ENCODE measurements around the gene CFAP90.

Gene CFAP90

GRCh38 chr5:7846327-7846726, 4.6 kb downstream of the CFAP90 start:
- Histone ChIP-seq H3K27ac (ENCODE audit: low read depth, low read length) (no peak overlapping the region), H3K4me2 (ENCODE audit: low read depth, low read length, poor library complexity, severe bottlenecking) (no peak overlapping the region), H3K9me3 (ENCODE audit: insufficient read depth, low read length) (no peaks in the 10 kb centered on the region), H3K79me2 (ENCODE audit: insufficient read depth, low read length) (no peaks in the 10 kb centered on the region), H3K36me3 (ENCODE audit: low read length) (no peaks in the 10 kb centered on the region), H4K20me1 (ENCODE audit: low read depth, low read length) (no peaks in the 10 kb centered on the region), H3K9ac (ENCODE audit: low read length) (no peak overlapping the region), H3K4me3 (ENCODE audit: insufficient read depth, low read length, poor library complexity, severe bottlenecking) (no peak overlapping the region), H3K9me2 (replicated peaks; ENCODE audit: insufficient read depth, low read length) (no peaks in the 10 kb centered on the region), H3K27me3 (ENCODE audit: low read length) (no peaks in the 10 kb centered on the region), H3F3A (ENCODE audit: insufficient read depth) (no peaks in the 10 kb centered on the region), H2AFZ (ENCODE audit: low read depth, low read length, severe bottlenecking) (no peak overlapping the region)
- TF ChIP-seq, protein P1, sequence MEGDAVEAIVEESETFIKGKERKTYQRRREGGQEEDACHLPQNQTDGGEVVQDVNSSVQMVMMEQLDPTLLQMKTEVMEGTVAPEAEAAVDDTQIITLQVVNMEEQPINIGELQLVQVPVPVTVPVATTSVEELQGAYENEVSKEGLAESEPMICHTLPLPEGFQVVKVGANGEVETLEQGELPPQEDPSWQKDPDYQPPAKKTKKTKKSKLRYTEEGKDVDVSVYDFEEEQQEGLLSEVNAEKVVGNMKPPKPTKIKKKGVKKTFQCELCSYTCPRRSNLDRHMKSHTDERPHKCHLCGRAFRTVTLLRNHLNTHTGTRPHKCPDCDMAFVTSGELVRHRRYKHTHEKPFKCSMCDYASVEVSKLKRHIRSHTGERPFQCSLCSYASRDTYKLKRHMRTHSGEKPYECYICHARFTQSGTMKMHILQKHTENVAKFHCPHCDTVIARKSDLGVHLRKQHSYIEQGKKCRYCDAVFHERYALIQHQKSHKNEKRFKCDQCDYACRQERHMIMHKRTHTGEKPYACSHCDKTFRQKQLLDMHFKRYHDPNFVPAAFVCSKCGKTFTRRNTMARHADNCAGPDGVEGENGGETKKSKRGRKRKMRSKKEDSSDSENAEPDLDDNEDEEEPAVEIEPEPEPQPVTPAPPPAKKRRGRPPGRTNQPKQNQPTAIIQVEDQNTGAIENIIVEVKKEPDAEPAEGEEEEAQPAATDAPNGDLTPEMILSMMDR (IDR thresholded peaks at IDR 0.05; ENCODE audit: insufficient read depth, low read length, poor library complexity, severe bottlenecking) = no peak
- TF ChIP-seq EZH2phosphoT487 (conservative IDR thresholded peaks at IDR 0.05; ENCODE audit: low read length) = no peak

GRCh38 chr5:7845557-7845956, 5.4 kb downstream of the CFAP90 start:
- H3K79me2 ChIP-seq (ENCODE audit: insufficient read depth, low read length) = no peaks in the 10 kb centered on the region
- no peak overlapping the region for H3K27ac ChIP-seq (ENCODE audit: low read depth, low read length)

DNA sequence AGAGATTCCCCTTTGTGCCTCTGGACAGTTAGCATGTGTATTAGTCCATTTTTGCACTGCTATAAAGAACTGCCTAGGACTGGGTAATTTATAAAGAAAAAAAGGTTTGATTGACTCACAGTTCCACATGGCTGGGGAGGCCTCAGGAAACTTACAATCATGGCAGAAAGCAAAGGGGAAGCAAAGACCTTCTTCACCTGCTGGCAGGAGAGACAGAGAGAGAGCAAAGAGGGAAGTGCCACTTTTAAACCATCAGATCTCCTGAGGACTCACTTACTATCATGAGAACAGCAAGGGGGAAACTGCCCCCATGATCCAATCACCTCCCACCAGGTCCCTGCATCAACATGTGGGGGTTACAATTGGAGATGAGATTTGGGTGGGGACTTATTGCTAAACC, 6.0 kb downstream of the CFAP90 start:
- no peak overlapping the region for H3K4me2 ChIP-seq (ENCODE audit: low read depth, low read length, poor library complexity, severe bottlenecking)
- H3K4me3 ChIP-seq (ENCODE audit: insufficient read depth, low read length, poor library complexity, severe bottlenecking) = no peak overlapping the region
- H2AFZ ChIP-seq (ENCODE audit: low read depth, low read length, severe bottlenecking) = no peak overlapping the region
- no peak overlapping the region for H3K9ac ChIP-seq (ENCODE audit: low read length)
- no peaks in the 10 kb centered on the region for H3K36me3 ChIP-seq (ENCODE audit: low read length)
- no peaks in the 10 kb centered on the region for H4K20me1 ChIP-seq (ENCODE audit: low read depth, low read length)
- H3K79me2 ChIP-seq (ENCODE audit: insufficient read depth, low read length) = no peaks in the 10 kb centered on the region
- TF ChIP-seq, protein P1 (IDR thresholded peaks at IDR 0.05; ENCODE audit: insufficient read depth, low read length, poor library complexity, severe bottlenecking) = no peak
- no peak for TF ChIP-seq EZH2phosphoT487 (conservative IDR thresholded peaks at IDR 0.05; ENCODE audit: low read length)
- no peaks in the 10 kb centered on the region for H3F3A ChIP-seq (ENCODE audit: insufficient read depth)
- no peaks in the 10 kb centered on the region for H3K9me3 ChIP-seq (ENCODE audit: insufficient read depth, low read length)
- no peak overlapping the region for H3K27ac ChIP-seq (ENCODE audit: low read depth, low read length)
- H3K9me2 ChIP-seq (replicated peaks; ENCODE audit: insufficient read depth, low read length) = no peaks in the 10 kb centered on the region
- no peaks in the 10 kb centered on the region for H3K27me3 ChIP-seq (ENCODE audit: low read length)

More at GRCh38 chr5:7845557-7845956, 5.4 kb downstream of the CFAP90 start:
- no peak overlapping the region for H3K4me2 ChIP-seq (ENCODE audit: low read depth, low read length, poor library complexity, severe bottlenecking)
- no peaks in the 10 kb centered on the region for H3K9me3 ChIP-seq (ENCODE audit: insufficient read depth, low read length)
- no peak overlapping the region for H3K9ac ChIP-seq (ENCODE audit: low read length)
- no peaks in the 10 kb centered on the region for H4K20me1 ChIP-seq (ENCODE audit: low read depth, low read length)
- no peak overlapping the region for H3K4me3 ChIP-seq (ENCODE audit: insufficient read depth, low read length, poor library complexity, severe bottlenecking)
- H3F3A ChIP-seq (ENCODE audit: insufficient read depth) = no peaks in the 10 kb centered on the region
- H3K27me3 ChIP-seq (ENCODE audit: low read length) = no peaks in the 10 kb centered on the region
- H3K9me2 ChIP-seq (replicated peaks; ENCODE audit: insufficient read depth, low read length) = no peaks in the 10 kb centered on the region
- H3K36me3 ChIP-seq (ENCODE audit: low read length) = no peaks in the 10 kb centered on the region
- no peak for TF ChIP-seq EZH2phosphoT487 (conservative IDR thresholded peaks at IDR 0.05; ENCODE audit: low read length)
- TF ChIP-seq, protein P1 (IDR thresholded peaks at IDR 0.05; ENCODE audit: insufficient read depth, low read length, poor library complexity, severe bottlenecking) = no peak
- no peak overlapping the region for H2AFZ ChIP-seq (ENCODE audit: low read depth, low read length, severe bottlenecking)
